GM18909 (cell line): ENCODE measurements around the gene GBE1.
A peak's percentile ranks its signal among the peaks of the same experiment; 100 is the strongest.
"Not testable (repeated sequence)": the region's sequence is repeated elsewhere in the genome, so short reads cannot be mapped to it uniquely, and the experiment has no call there.

Source experiments
- ATAC-seq: cut with Tn5 transposase; IDR thresholded peaks from one replicate; pipeline ENCODE4 v1.9.1; 2021; ENCODE audit warnings: mild to moderate bottlenecking; ENCODE audit not compliant: unreplicated experiment, poor library complexity

GBE1 gene

GRCh38 chr3:81758275-81758674, 3.2 kb downstream of the GBE1 start:
- no peak for ATAC-seq

DNA sequence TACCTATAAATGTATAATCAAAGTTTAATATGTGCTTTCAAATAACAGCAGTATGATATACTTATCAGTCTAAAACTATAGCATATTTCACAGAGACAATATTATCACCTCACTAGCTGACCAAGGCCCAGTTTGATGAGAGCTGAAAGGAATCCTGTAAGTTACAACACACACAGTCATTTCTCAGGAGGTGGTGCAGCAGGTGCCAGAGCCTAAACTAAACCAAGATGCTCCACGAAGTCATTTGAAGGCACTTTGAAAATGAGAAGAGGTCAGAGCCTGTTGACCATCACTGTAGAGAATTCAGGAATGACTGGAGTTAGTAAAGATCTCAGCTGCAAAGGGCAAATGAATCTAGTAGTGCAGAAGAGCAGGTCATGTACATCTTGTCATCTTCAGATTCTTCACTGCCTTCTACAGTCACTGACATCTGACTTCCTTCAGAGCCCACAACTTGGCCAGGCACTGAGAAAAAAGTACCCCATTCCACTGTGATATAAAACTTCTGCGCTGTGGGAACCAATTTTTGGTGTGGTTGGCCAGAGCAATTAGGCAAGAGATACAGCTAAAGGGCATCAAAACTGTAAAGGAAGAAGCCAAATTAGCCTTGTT, 7.9 kb downstream of the GBE1 start:
- no peak for ATAC-seq

GRCh38 chr3:81752604-81753003, 8.8 kb downstream of the GBE1 start:
- peak; percentile 49 for ATAC-seq

DNA sequence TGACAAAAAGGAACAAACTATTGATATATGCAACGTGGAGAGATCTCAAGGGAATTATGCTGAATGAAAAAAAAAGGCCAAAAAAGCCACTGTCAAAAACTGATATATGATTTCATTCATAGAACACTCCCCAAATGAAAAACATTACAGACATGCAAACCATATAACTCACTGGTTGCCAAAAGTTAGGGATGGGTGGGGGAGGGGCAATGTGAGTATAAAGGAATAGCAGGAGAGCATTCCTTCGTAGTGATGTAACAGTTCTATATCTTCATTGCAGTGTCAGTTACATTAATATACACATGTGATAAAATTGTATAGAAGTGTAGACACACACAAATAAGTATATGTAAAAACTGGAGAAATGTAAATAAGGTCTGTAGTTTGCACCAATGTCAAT, 12.2 kb downstream of the GBE1 start:
- no peak for ATAC-seq

- not testable (repeated sequence) for ATAC-seq
Observed at GRCh38 chr3:81747280-81747679, 14.2 kb downstream of the GBE1 start.

GRCh38 chr3:81744366-81744765, 17.1 kb downstream of the GBE1 start:
- ATAC-seq = no peak

DNA sequence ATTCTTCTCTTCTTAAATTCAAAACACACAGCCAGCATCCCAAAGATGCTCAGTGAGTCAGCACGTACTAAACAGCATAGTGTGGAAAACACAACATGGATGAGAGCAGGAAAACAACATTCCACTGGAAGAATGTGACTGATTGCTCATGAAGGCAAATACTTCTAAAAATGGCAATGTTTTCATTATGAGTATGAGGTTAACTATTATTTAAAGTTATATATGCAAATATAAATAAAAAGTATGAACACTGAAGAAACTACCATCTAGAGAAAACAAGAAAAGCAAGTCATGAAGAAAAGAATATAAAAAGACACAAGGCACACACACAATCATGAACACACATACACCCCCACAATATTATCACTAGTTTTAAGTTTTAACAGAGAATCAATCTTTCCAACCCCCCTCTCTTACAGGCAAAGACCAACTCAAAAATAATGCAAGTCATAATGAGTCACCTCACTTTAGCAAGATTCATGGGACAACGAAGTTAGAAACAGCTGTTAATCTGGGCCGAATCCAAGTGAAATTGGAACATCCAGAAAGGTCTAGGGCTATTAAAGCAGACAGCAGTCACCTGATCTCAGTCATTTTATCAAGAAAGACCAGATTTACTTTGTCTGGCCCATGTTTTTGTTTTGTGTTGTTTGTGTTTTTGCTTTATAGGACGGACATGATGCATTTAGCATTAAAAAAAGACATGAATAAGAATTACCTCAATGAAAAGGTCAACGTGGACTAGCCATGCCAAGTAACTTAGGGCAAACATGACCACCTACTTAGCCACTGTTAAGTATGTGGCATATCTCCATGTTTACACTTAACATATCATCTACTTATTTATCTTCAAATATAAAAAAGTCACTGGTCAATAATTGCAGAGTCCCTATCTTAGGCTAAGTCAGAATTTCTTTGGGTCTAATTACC, 18.1 kb downstream of the GBE1 start:
- ATAC-seq = no peak

GRCh38 chr3:81742581-81742980, 18.9 kb downstream of the GBE1 start:
- ATAC-seq = no peak

DNA sequence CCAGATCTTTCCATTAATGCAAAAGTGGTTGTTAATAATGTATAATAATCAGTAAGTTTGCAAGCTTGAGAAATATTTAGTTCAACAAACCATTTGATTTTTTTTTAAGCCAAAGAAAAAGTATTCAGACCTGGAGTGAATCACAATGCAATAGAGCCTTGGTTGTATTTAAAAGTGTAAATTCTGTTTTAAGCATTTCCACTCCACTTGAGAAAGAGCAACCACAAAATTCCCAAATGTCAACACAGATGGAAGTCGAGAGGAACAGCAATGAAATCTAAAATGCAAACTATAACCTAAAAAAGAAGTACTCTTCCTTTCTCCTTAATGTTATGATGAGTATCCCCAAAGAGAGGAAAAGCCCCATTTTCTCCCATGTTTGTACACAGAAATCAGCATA, 20.2 kb downstream of the GBE1 start:
- ATAC-seq = no peak

- ATAC-seq = peak; percentile 46
Observed at GRCh38 chr3:81740731-81741130, 20.7 kb downstream of the GBE1 start.

GRCh38 chr3:81735334-81735733, 26.1 kb downstream of the GBE1 start:
- no peak for ATAC-seq

DNA sequence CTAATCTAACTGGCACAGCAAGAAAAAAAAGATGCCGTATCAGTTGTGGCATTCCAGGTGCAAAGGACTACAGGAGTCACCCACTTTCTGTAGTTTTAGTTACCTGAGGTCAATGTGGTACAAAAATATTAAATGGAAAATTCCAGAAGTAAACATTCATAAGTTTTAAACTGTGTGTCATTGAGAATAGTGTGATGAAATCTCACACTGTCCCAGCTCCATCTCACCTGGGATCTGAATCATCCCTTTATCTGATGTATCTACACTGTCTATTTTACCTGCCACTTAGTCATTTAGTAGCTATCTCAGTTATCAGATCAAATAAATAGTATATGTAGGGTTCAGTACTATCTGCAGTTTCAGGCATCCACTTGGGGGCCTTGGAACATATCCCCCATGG, 26.7 kb downstream of the GBE1 start:
- ATAC-seq = no peak

DNA sequence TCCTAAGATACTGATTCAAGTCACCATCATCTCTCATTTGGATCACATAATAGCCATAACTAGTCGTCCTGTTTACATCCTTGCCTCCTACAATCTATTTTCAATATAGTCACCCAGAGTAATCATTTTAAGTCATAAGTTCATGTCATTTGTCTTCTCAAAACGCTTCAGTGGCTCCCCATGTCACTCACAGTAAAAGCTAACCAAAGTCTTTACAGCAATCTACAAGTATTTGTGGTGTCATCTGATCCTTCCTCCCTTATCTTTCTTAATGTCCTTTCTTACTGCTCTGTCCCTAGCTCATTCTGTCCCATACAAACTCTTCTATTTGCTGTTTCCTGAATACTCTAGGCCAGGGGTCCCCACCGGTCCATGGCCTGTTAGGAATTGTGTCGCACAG, 28.8 kb downstream of the GBE1 start:
- no peak for ATAC-seq

DNA sequence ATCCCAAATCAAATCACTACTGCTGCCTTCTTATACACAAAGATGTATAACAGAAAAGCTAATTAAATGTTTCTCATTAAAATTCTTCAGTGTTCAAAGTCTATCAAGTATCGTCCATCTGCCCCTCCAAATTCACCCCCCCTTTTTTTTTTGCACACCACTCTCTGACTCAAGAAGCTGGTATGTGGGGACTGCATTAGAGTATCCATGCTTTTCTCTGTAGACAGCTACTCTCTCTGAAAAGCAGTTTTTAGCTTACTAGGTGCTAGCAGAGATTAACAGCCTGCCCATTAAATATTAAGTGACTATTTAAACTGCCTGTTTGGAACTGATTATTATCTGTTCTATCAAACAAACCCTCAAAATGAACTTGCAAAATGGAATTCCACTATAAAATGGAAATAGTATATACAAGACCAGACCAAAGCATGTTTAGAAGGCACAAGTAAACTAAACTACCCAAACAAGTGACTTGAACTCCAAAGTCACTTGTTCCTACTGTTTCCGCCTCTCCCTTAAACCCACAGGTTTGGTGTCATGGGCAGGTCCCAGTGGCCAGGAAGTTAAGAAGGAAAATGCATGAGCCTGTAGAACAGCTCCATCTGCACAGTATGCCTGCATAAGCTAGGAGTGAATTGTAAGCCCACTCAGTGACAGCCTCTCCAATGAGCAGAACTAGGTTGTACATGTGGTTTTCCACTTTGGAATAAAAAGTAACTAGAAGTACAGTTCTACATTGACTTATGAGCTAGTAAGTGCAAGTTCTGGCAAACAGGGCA, 32.5 kb downstream of the GBE1 start:
- ATAC-seq = no peak

GRCh38 chr3:81726735-81727134, 34.7 kb downstream of the GBE1 start:
- ATAC-seq = no peak

DNA sequence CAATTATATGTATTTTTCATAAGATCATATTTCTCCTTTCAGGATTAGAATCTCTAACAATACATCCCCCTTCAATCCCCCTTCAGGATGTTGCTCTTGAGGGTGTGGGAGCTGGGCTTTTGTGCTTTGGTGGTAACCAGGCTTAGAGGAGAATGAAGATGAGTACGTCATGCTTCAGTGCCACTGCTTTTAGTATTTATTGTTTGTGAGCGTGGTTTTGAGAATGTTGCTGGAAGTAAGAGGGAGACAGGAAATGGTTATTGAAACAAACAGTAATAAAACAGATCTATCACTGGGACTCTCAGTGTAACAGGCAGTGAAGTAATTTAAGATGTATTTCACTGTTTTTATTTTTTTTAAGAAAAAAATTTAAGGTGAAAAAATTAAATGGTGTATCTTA, 35.3 kb downstream of the GBE1 start:
- no peak for ATAC-seq

DNA sequence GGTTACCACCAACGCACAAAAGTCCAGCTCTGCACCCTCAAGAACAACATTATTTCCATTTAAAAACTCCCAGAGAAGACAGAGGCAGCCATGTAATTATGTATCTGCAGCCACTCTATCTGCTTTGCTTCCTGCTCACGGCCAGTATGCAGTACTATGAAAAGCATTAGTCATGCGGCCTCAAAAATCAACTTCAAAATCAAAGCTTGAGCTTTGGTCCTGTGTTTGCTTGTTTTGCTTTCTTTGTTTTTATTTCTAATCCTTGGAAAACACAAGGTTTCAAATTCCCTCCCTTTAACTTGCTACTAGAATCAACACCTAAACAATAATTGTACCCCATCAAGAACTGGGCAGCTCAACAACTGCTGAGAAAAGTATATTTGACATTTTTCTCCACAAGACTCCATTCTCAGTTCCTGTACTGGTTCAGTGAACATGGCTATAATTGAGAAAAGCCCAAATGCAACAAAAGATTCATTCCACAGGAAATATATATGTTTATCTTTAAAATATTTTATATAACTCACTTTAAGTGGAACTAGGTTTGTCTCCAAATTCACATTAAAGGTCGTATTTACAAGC, 37.6 kb downstream of the GBE1 start:
- ATAC-seq = no peak

DNA sequence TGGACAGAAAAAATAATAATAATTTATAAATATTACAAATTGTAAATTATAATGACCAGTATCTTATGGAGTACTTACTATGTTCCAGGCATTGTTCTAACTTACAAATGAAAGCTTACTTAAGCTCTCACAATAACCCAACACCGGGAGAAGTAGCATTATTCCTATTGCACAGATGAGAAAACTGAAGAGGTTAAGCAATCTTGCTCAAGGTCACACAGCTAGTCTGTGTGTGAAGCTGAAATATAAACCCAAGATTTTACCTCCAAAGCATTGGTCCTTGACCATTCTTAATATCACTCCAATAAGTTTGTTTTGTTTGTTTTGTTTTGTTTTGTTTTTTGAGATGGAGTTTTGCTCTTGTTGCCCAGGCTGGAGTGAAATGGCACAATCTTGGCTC, 43.1 kb downstream of the GBE1 start:
- ATAC-seq = no peak

DNA sequence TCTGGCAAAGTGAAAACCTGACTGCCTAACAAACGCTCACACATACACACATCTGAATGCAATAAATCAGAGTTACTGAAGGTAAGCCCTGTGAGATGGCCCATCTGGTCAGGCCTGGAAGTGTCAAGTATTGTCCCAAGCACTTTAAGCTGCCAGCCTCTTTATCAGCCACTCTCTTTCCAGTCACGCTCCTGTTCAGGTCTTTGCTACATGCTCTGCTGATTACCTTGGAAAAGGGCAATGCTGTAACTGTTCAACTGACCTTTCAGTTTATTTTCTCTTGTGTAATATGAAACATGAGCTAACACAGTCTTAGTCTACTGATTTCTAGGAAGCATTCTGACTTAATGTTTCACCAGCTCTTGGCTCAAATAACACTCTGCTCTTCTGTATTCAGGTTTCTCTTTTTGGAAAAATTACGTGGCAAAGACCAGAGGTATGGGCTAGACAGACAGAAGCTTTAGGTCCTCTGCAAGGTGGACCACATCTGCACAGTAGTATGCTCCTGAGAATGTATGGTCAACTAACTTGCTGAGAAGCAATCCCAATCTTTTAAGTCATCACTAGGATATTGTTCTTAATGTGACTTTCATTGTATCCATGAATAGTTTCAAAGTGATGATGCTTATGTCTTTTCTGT, 44.5 kb downstream of the GBE1 start:
- no peak for ATAC-seq

- ATAC-seq = no peak
Observed at GRCh38 chr3:81713031-81713430, 48.4 kb downstream of the GBE1 start.
